K562 (cell line): Measurements from ENCODE around the gene DOCK3. TPM values are rescaled to one million over a fixed set of nuclear protein-coding genes. Genes with fewer than 3 reads are reported as not detected.

Source experiments
- ATAC-seq: fragments of 200-7000 bp; cut with Tn5 transposase; 3 replicates; pipeline ENCODE4 v1.9.1; 2020; ENCODE audit warnings: moderate library complexity
- BruUV-seq: library from RNA; stranded (reverse); fragments of 400-500 nt; replicated peaks from 2 replicates; lab custom pipeline; 2021; lab: Mats Ljungman, UMichigan
- CTCF ChIA-PET: fragments of 300-600 bp; formaldehyde crosslinking; extraction: SDS; loops from one replicate; lab custom pipeline; 2021; ENCODE audit warnings: low intra/inter-chr PET ratio; lab: Yijun Ruan, JAX
- POLR2A ChIA-PET: fragments of 300-600, 350-650 bp; sonication (Branson Sonifier 250); formaldehyde crosslinking; extraction: SDS; loops from one replicate; lab custom pipeline; 2021; ENCODE audit warnings: antibody characterized with exemption, inconsistent platforms; lab: Yijun Ruan, JAX
- DNase-seq, 4 experiments: peaks; one replicate each; pipeline versions ENCODE4 v3.0.0 to v3.0.0-alpha.2; 2011 to 2018; ENCODE audit warnings: low spot score in 3 of 4, mixed read lengths in 3 of 4; ENCODE audit errors: extremely low read depth in 1 of 4
- FAIRE-seq: peaks from 2 replicates; lab custom pipeline; 2011; peaks lifted over from hg19 to GRCh38; lab: Jason Lieb, UNC
- H2AFZ ChIP-seq: 2 replicates; pipeline ENCODE4 v1.6.0; 2011; ENCODE audit warnings: low read depth, low read length, control low read depth, inconsistent platforms
- H3K27ac ChIP-seq: fragments of 200-600 bp; 3 replicates; pipeline ENCODE4 v1.8.0; 2011; ENCODE audit warnings: low read depth, mild to moderate bottlenecking, control low read depth, inconsistent platforms, low read length, moderate library complexity, mixed read lengths; ENCODE audit errors: extremely low read depth
- H3K27me3 ChIP-seq, 2 experiments: fragments of 300-600 bp in 1 of 2; 2 replicates in 1 of 2; 3 replicates in 1 of 2; pipeline versions ENCODE4 v1.6.0 to v1.8.0; 2011; ENCODE audit warnings: inconsistent platforms in 2 of 2, low read length in 2 of 2, mild to moderate bottlenecking in 1 of 2, mixed read lengths in 1 of 2, moderate library complexity in 1 of 2; ENCODE audit not compliant: control insufficient read depth in 2 of 2, insufficient read depth in 2 of 2
- H3K36me3 ChIP-seq: fragments of 300-600 bp; 3 replicates; pipeline ENCODE4 v1.8.0; 2011; ENCODE audit warnings: mild to moderate bottlenecking, low read length, inconsistent platforms; ENCODE audit not compliant: control insufficient read depth, insufficient read depth
- H3K4me1 ChIP-seq, 2 experiments: fragments of 200-600 bp in 1 of 2; replicated peaks in 1 of 2; 2 replicates in 1 of 2; 3 replicates in 1 of 2; pipeline versions ENCODE4 v1.5.1 to v1.8.0; 2011; ENCODE audit warnings: inconsistent platforms in 2 of 2, low read length in 2 of 2, mild to moderate bottlenecking in 1 of 2, mixed read lengths in 1 of 2, moderate library complexity in 1 of 2; ENCODE audit not compliant: control insufficient read depth in 2 of 2, insufficient read depth in 2 of 2
- H3K4me2 ChIP-seq: 2 replicates; pipeline ENCODE4 v1.6.1; 2011; ENCODE audit warnings: low read length, control low read depth, inconsistent platforms, mixed read lengths; ENCODE audit not compliant: insufficient read depth
- H3K4me3 ChIP-seq: fragments of 200-600 bp; sonication (generic), shearing (Covaris generic); 2 replicates; pipeline ENCODE4 v1.5.1; 2016; ENCODE audit warnings: control low read depth, inconsistent platforms
- H3K79me2 ChIP-seq: fragments of 200-600 bp; 3 replicates; pipeline ENCODE4 v1.8.0; 2011; ENCODE audit warnings: low read length, inconsistent platforms; ENCODE audit not compliant: control insufficient read depth, insufficient read depth
- H3K9ac ChIP-seq, 2 experiments: 2 replicates each; pipeline versions ENCODE4 v1.6.0 to v1.6.1; 2011; ENCODE audit warnings: low read depth in 2 of 2, low read length in 2 of 2, control low read depth in 1 of 2, inconsistent platforms in 1 of 2, mild to moderate bottlenecking in 1 of 2, mixed read lengths in 1 of 2; ENCODE audit not compliant: insufficient read depth in 1 of 2
- H3K9me1 ChIP-seq: one replicate; pipeline ENCODE4 v1.6.0; 2011; ENCODE audit warnings: inconsistent platforms, mild to moderate bottlenecking, low read length, moderate library complexity; ENCODE audit not compliant: control insufficient read depth, insufficient read depth
- H3K9me3 ChIP-seq: replicated peaks from 2 replicates; pipeline ENCODE4 v1.5.1; 2011; ENCODE audit warnings: low read depth, low read length, inconsistent platforms; ENCODE audit not compliant: control insufficient read depth, insufficient read depth
- H4K20me1 ChIP-seq: replicated peaks from 2 replicates; pipeline ENCODE4 v1.6.1; 2011; ENCODE audit warnings: low read length, inconsistent platforms, mixed read lengths; ENCODE audit not compliant: control insufficient read depth, insufficient read depth
- BRF1 ChIP-seq: IDR thresholded peaks from 3 replicates; pipeline ENCODE4 v1.6.1; 2011; ENCODE audit warnings: borderline replicate concordance, mild to moderate bottlenecking; ENCODE audit not compliant: insufficient read length; ENCODE audit errors: extremely low read depth
- EZH2 ChIP-seq: IDR thresholded peaks from 2 replicates; pipeline ENCODE4 v1.6.1; 2012; ENCODE audit warnings: low read depth, mild to moderate bottlenecking, inconsistent platforms, low read length, borderline replicate concordance
- GATAD2B ChIP-seq: fragments of 450-650 bp; IDR thresholded peaks from 2 replicates; pipeline ENCODE4 v1.6.1; 2017; ENCODE audit warnings: mild to moderate bottlenecking, borderline replicate concordance
- HCFC1 ChIP-seq: IDR thresholded peaks from 2 replicates; pipeline ENCODE4 v1.6.1; 2012; ENCODE audit warnings: low read depth, low read length, improper control_type of control experiment
- HDAC6 ChIP-seq: IDR thresholded peaks from 2 replicates; pipeline ENCODE4 v1.6.1; 2012; ENCODE audit warnings: low read depth, mild to moderate bottlenecking, control low read depth, inconsistent platforms, low read length, moderate library complexity
- KDM1A ChIP-seq, 2 experiments: fragments of 450-650 bp; IDR thresholded peaks; 2 replicates each; pipeline ENCODE4 v1.6.1; 2016; ENCODE audit warnings: mild to moderate bottlenecking in 2 of 2
- MAFK ChIP-seq: IDR thresholded peaks from 2 replicates; pipeline ENCODE4 v1.6.1; 2011; ENCODE audit warnings: low read length, improper control_type of control experiment
- MTF1 ChIP-seq: fragments of 250-450 bp; sonication (Bioruptor Pico); IDR thresholded peaks from 2 replicates; pipeline ENCODE4 v1.9.0; 2021; ENCODE audit warnings: moderate library complexity, mild to moderate bottlenecking, inconsistent platforms, borderline replicate concordance
- SRSF9 ChIP-seq: fragments of 200-400 bp; formaldehyde crosslinking; IDR thresholded peaks from 2 replicates; pipeline ENCODE4 v1.6.1; 2017; ENCODE audit warnings: low read depth, low read length, borderline replicate concordance
- YY1 ChIP-seq, 3 experiments: IDR thresholded peaks; 2 replicates each; pipeline ENCODE4 v1.6.1; 2011; ENCODE audit warnings: low read length in 2 of 3, mild to moderate bottlenecking in 2 of 3, moderate library complexity in 2 of 3, borderline replicate concordance in 1 of 3, control low read depth in 1 of 3, low read depth in 1 of 3; ENCODE audit not compliant: insufficient read depth in 3 of 3, insufficient replicate concordance in 2 of 3, control insufficient read depth in 1 of 3, insufficient read length in 1 of 3; ENCODE audit errors: extremely low read depth in 1 of 3
- ZBTB9 ChIP-seq: fragments of 450-650 bp; formaldehyde crosslinking; IDR thresholded peaks from 2 replicates; pipeline ENCODE4 v1.4.0; 2020; ENCODE audit warnings: mild to moderate bottlenecking, moderate library complexity
- ZEB2 ChIP-seq: fragments of 450-650 bp; IDR thresholded peaks from 2 replicates; pipeline ENCODE4 v1.6.1; 2016
- ZNF133 ChIP-seq: fragments of 250-450 bp; sonication (Bioruptor Pico); IDR thresholded peaks from 2 replicates; pipeline ENCODE4 v1.4.0; 2020; ENCODE audit warnings: mild to moderate bottlenecking
- ZNF146 ChIP-seq: IDR thresholded peaks from one replicate; pipeline ENCODE4 v1.6.1; 2018; ENCODE audit warnings: missing compliant biosample characterization; ENCODE audit not compliant: unreplicated experiment
- ZNF263 ChIP-seq: sonication (generic); formaldehyde crosslinking; IDR thresholded peaks from 2 replicates; pipeline ENCODE4 v1.8.0; 2022; ENCODE audit warnings: mild to moderate bottlenecking, missing genetic modification reagents, borderline replicate concordance
- WGBS: fragments of 100-300 bp; shearing (Covaris generic); methylation state at CpG from one replicate; pipeline ENCODE4 v1.1.6; 2016; ENCODE audit warnings: low coverage, mixed read lengths; ENCODE audit not compliant: insufficient coverage; ENCODE audit errors: missing lambda C conversion rate; 5-methylcytosine and 5-hydroxymethylcytosine counted together
- in situ Hi-C: fragments of 300-500 bp; cut with MboI; formaldehyde crosslinking; loops from 4 replicates; pipeline ENCODE4 v1.15.0; 2018; ENCODE audit warnings: inconsistent platforms, mixed read lengths
- intact Hi-C: fragments of 100-400 bp; cut with micrococcal nuclease; formaldehyde crosslinking; loops from 2 replicates; pipeline ENCODE4 v1.14.2; 2022
- polyA plus RNA-seq, 8 experiments: library from polyadenylated mRNA; depleted of rRNA in 4 of 8; stranded (reverse) in 5 of 8; unstranded in 3 of 8; fragments of >200 nt; fragmentation: Nextera tagmentation in 2 of 8; fragmentation: Illumina TruSeq in 1 of 8; extraction: Ambion mirVana in 2 of 8; extraction: Trizol in 1 of 8; gene quantifications; 2 replicates each; pipeline versions ENCODE4 v1.2.1 to v1.2.3, GENCODE V29; 2011 to 2014; ENCODE audit warnings: inconsistent platforms in 1 of 8, missing spikeins in 1 of 8
- total RNA-seq, 7 experiments: library from RNA; depleted of rRNA in 6 of 7; stranded (reverse); fragments of >200 nt in 6 of 7; fragmentation: Illumina TruSeq in 2 of 7; extraction: Trizol in 2 of 7; gene quantifications; 2 replicates each; pipeline versions ENCODE4 v1.2.1 to v1.2.3, GENCODE V29; 2011 to 2021; ENCODE audit warnings: low replicate concordance in 1 of 7

Gene DOCK3
- total and polyA plus RNA-seq, 9 of the 15 experiments (the other 6 are each of a cell fraction or from before 2014, with no cell fraction given) = under 0.01 to 0.03 (median 0.01) TPM; not detected in 4

- Histone ChIP-seq H3K27ac (no peak overlapping the region), H3K4me2 (no peak overlapping the region), H3K9me3 (no peaks in the 10 kb centered on the region), H2AFZ (no peak overlapping the region), H3K9ac (no peak overlapping the region), H3K9me1 (no peaks in the 10 kb centered on the region), H4K20me1 (no peaks in the 10 kb centered on the region), H3K4me3 (no peak overlapping the region), H3K79me2 (no peaks in the 10 kb centered on the region), H3K27me3 (no peaks in the 10 kb centered on the region; a peak in 1 of 5 replicates), H3K36me3 (no peaks in the 10 kb centered on the region), H3K4me1 (no peaks in the 10 kb centered on the region)
- DNase-seq (no peak), FAIRE-seq (no peak), ATAC-seq (no peak)
- 0% methylated on average over 2 of the region's 3 CpGs for WGBS
- intact Hi-C loops (no loop called here), in situ Hi-C loops (no loop called here)
- ChIA-PET CTCF (no interaction called here), POLR2A (no interaction called here)
- BruUV-seq = no TSS peak
- TF ChIP-seq BRF1 (no peak), ZBTB9 (CRISPR knock-in tag) (no peak), SRSF9 (no peak), ZEB2 (no peak), MAFK (no peak), HDAC6 (no peak), ZNF146 (CRISPR knock-in tag) (no peak), ZNF133 (CRISPR knock-in tag) (no peak), MTF1 (CRISPR knock-in tag) (no peak), YY1 (IDR thresholded peaks at IDR 0.05; ENCODE audit: borderline replicate concordance in 1 of 3, control insufficient read depth in 1 of 3, extremely low read depth in 1 of 3, insufficient read depth in 3 of 3, insufficient read length in 1 of 3, insufficient replicate concordance in 2 of 3, low read depth in 1 of 3, low read length in 2 of 3) (no peak), EZH2 (no peak), GATAD2B (no peak), HCFC1 (no peak), KDM1A (IDR thresholded peaks at IDR 0.05) (no peak), ZNF263 (CRISPR knock-in tag) (no peak)
These were observed 435.9 kb downstream of the DOCK3 start for GRCh38 chr3:51110586-51110985.
